T-helper 1 cell treated with Interleukin-12 subunit alpha and Interleukin-12 subunit beta and Interleukin-4 antibody, amounts not matched to agents 30 μg/mL and 1 μg/mL, for 36 hours (primary cell): Measurements from ENCODE around the gene CYTH2.
"Not testable (repeated sequence)": the region's sequence is repeated elsewhere in the genome, so short reads cannot be mapped to it uniquely, and the experiment has no call there.

Source experiments
- H3K27ac Mint-ChIP-seq: one replicate; pipeline ENCODE4 v1.8.0; 2021; ENCODE audit warnings: mild to moderate bottlenecking, mixed read lengths
- H3K27me3 Mint-ChIP-seq: one replicate; pipeline ENCODE4 v1.8.0; 2021; ENCODE audit warnings: low read depth, mixed read lengths
- H3K36me3 Mint-ChIP-seq: one replicate; pipeline ENCODE4 v1.8.0; 2021; ENCODE audit warnings: low read depth, mixed read lengths
- H3K4me1 Mint-ChIP-seq: one replicate; pipeline ENCODE4 v1.8.0; 2021; ENCODE audit warnings: low read depth, mixed read lengths
- H3K4me3 Mint-ChIP-seq: one replicate; pipeline ENCODE4 v1.8.0; 2021; ENCODE audit warnings: mild to moderate bottlenecking, moderate library complexity, mixed read lengths
- H3K9me3 Mint-ChIP-seq: one replicate; pipeline ENCODE4 v1.8.0; 2021; ENCODE audit warnings: mixed read lengths

Gene CYTH2

GRCh38 chr19:48518207-48518606, 49.0 kb downstream of the CYTH2 start:
- no peaks in the 10 kb centered on the region for H3K36me3 Mint-ChIP-seq
- no peaks in the 10 kb centered on the region for H3K9me3 Mint-ChIP-seq
- H3K4me1 Mint-ChIP-seq, result peaks cover 3% of the 10 kb centered on the region
- H3K27me3 Mint-ChIP-seq, result no peaks in the 10 kb centered on the region
- no peak overlapping the region for H3K27ac Mint-ChIP-seq
- H3K4me3 Mint-ChIP-seq, result no peak overlapping the region

- not testable (repeated sequence) for H3K4me3 Mint-ChIP-seq, H3K9me3 Mint-ChIP-seq
Observed at GRCh38 chr19:48519426-48519825, 50.3 kb downstream of the CYTH2 start.

GRCh38 chr19:48520134-48520533, 51.0 kb downstream of the CYTH2 start:
- Mint-ChIP-seq H3K9me3 (peaks cover 10% of the 10 kb centered on the region), H3K27ac (no peak overlapping the region), H3K36me3 (no peaks in the 10 kb centered on the region), H3K4me1 (no peaks in the 10 kb centered on the region), H3K4me3 (no peak overlapping the region), H3K27me3 (no peaks in the 10 kb centered on the region)

More at GRCh38 chr19:48519426-48519825, 50.3 kb downstream of the CYTH2 start:
- not testable (repeated sequence) for H3K27ac Mint-ChIP-seq, H3K4me1 Mint-ChIP-seq, H3K36me3 Mint-ChIP-seq, H3K27me3 Mint-ChIP-seq

DNA sequence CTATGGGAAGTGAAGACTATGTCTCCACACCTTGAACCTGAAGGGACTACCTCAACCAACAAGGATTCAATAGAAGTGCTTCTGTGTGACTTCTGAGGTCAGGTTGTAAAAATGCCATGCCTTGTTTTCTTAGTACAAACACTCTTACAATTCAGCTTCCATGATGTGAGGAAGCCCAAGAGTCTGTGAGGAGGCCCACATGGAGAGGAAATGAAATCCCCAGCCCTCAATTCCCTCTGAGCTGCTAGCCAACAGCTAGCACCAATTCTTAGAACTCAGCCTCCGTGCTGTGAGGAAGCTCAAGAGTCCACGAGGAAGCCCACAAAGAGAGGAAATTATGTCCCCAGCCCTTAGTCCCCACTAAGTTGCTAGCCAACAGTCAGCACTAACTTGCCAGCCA, 55.1 kb downstream of the CYTH2 start:
- peaks cover 36% of the 10 kb centered on the region for H3K9me3 Mint-ChIP-seq
- no peak overlapping the region for H3K27ac Mint-ChIP-seq
- no peaks in the 10 kb centered on the region for H3K27me3 Mint-ChIP-seq
- no peaks in the 10 kb centered on the region for H3K4me1 Mint-ChIP-seq
- no peaks in the 10 kb centered on the region for H3K36me3 Mint-ChIP-seq
- no peak overlapping the region for H3K4me3 Mint-ChIP-seq

DNA sequence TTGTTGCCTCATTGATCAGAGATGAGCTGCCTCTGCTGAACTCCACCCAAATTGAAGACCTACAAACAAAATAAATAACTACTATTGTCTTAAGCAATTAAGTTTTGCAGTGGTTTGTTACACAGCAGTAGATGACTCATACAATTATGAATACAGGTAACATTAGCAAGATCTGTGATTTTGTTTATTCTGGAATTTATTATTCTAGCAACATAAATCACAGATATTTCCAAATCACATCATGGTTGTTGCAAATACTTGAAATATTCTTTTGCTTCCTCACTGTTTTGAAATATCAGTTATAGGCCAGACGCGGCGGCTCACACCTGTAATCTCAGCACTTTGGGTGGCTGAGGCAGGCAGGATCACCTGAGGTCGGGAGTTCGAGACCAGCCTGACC, 55.6 kb downstream of the CYTH2 start:
- Mint-ChIP-seq H3K27ac (no peak overlapping the region), H3K36me3 (no peaks in the 10 kb centered on the region), H3K4me3 (no peak overlapping the region), H3K4me1 (no peaks in the 10 kb centered on the region), H3K9me3 (peaks cover 37% of the 10 kb centered on the region), H3K27me3 (no peaks in the 10 kb centered on the region)

GRCh38 chr19:48529156-48529555, 60.0 kb downstream of the CYTH2 start:
- Mint-ChIP-seq H3K4me1 (no peaks in the 10 kb centered on the region), H3K27me3 (no peaks in the 10 kb centered on the region), H3K27ac (no peak overlapping the region), H3K9me3 (peaks cover 34% of the 10 kb centered on the region), H3K4me3 (no peak overlapping the region), H3K36me3 (no peaks in the 10 kb centered on the region)

DNA sequence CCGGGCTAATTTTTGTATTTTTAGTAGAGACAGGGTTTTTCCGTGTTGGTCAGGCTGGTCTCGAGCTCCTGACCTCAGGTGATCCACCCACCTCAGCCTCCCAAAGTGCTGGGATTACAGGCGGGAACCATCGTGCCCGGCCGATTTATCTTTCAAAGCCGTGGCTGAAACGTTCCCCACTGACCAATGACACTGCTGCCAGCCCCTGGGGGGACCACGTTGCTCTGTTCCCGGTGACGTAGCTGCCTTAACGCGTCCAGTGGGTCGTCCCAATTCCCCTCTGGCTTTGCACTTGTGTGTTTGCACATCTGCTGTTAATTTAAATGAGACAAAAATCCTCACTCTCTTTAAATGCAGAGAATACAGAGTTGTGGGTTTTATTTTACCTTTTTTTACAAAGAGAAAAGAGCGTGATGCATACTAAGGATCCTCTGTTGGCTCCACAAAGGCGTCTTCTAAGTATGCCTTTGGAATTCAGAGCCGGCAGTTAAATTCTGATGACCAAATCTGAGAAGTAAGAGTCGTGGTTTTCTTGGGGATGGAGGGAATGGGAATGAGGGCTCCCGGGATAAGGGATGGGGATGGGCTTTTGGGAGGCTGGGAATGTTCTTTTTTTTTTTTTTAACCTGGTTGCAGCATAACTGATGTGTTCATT, 61.0 kb downstream of the CYTH2 start:
- Mint-ChIP-seq H3K27ac (no peak overlapping the region), H3K27me3 (no peaks in the 10 kb centered on the region), H3K4me3 (no peak overlapping the region), H3K9me3 (peaks cover 26% of the 10 kb centered on the region), H3K36me3 (no peaks in the 10 kb centered on the region), H3K4me1 (no peaks in the 10 kb centered on the region)

DNA sequence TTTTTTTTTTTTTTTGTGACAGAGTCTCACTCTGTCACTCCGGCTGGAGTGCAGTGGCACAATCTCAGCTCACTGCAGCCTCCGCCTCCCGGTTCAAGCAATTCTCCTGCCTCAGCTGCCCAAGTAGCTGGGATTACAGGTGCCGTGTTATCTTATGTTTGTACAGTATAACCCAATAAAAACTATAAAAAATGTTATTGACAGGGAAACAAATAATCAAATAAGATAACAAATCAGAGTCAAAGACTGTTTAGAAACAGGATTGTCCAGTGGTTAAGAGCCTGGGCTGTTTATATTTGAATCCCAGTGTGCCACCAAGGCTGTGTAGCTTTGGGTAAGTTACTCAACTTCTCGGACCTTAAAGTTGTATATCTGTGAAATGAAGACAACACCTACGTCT, 61.6 kb downstream of the CYTH2 start:
- Mint-ChIP-seq H3K27me3 (no peaks in the 10 kb centered on the region), H3K9me3 (peaks cover 26% of the 10 kb centered on the region), H3K4me3 (no peak overlapping the region), H3K4me1 (no peaks in the 10 kb centered on the region), H3K36me3 (no peaks in the 10 kb centered on the region), H3K27ac (no peak overlapping the region)
